Activated CD4-positive, alpha-beta T cell treated with anti-CD3 and anti-CD28 coated beads, Interleukin-2, Interleukin-6, amounts not matched to agents 100 ng/mL and 50 ng/mL, durations not matched to agents 16 hours and 8 hours (primary cell): Measurements from ENCODE around the gene NBPF6.
"Not testable (repeated sequence)": the region's sequence is repeated elsewhere in the genome, so short reads cannot be mapped to it uniquely, and the experiment has no call there.

Source experiments
- DNase-seq: peaks from one replicate; pipeline ENCODE4 v3.0.0-alpha.2; 2020

Gene NBPF6

GRCh38 chr1:108450043-108450442 is at the start of gene NBPF6:
Gene NBPF6, plus strand, starts transcription at chr1:108450343. Its CDS starts 259 bp downstream, at chr1:108450602.
- DNase-seq, result not testable (repeated sequence)

- DNase-seq, result not testable (repeated sequence)
These were observed 38.9 kb upstream of the NBPF6 start for GRCh38 chr1:108411098-108411833.

DNA sequence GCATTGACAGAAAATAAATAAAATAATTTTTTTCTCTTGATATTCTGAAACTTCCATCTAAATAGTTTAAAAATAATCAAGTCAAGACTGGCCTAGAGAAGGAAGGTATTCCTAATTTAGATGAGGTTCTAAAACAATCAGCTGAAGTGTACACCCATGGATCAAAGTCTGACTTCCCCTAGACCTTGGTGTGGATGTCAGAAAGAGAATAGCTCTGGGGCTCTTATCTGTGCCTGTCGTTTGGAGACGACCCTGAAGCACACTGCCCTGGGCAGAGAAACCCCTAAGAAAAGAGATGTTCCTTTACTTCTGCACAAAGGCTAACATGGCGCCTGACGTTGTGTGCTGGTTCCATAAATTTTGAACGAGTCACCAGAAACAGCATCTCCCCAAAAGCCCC is 30.0 kb upstream of the NBPF6 start:
- not testable (repeated sequence) for DNase-seq

- not testable (repeated sequence) for DNase-seq
These were observed 28.9 kb upstream of the NBPF6 start for GRCh38 chr1:108421061-108421916.

DNA sequence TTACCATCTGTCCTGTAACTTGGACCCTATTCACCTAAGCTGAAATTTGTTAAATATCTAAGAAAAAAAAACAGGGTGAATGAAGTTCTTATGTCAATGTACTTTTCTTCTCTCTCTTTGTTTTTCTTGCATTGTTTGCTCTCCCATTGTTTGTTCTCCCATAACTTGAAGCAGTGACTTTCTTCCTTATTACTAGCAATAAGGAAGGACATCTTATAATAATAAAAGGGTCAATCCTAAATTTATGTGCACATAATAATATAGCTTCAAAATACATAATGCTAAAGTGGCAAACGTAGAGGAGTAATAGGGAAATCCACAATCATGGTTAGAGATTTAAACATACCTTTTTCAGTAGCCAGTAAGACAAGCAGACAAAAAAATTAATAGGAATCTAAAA is 23.3 kb upstream of the NBPF6 start:
- not testable (repeated sequence) for DNase-seq

DNA sequence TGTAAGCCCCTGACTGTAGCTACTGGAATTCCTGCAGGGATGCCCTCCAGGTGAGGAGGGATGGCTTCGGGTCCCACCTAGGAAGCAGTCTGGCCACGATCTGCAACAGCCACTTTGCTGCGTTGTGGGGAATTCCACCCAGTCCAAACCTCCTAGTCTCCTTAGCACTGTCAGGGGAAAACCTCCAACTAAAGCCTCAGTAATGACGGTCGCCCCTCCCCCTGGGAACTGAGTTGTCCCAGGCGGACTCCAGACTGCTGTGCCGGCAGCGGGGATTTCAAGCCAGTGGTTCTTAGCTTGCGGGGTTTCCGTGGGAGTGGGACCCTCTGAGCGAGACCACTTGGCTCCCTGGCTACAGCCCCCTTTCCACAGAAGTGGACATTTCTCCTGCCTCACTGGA is 18.1 kb upstream of the NBPF6 start:
- DNase-seq, result not testable (repeated sequence)

DNA sequence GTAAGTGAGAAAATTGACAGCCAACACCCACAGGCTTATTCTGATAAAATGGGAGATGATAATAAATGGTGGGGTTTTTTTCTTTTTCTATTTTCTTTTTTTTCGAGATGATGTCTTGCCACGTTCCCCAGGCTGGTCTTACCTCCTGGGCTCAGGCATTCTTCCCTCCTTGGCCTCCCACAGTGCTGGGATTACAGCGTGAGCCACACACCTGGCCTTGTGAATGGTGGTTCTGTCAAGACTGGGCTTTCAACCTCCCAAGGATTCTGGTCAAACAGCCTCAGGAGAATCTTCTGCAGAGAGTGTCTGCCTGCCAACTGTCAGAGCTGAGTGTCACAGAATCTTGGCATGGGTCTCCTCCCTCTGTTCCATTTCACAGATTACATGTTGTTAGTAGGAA is 16.7 kb upstream of the NBPF6 start:
- DNase-seq, result not testable (repeated sequence)

DNA sequence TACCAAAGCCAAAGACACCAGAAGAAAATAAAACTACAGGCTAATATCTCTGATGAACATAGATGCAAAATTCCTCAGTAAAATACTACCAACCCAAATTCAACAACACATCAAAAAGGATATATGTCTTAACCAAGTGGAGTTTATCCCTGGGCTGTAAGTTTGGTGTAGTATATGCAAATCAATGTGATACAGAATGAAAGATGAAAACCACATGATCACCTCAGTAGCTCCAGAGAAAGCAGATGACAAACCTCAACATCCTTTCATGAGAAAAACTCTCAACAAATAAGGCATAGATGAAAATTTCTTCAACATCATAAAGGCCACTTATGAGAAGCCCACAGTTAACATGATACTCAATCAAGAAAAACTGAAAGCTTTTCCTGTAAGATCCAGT is 11.6 kb upstream of the NBPF6 start:
- not testable (repeated sequence) for DNase-seq

- not testable (repeated sequence) for DNase-seq
These were observed 4.4 kb downstream of the NBPF6 start for GRCh38 chr1:108454521-108454920.

GRCh38 chr1:108458661-108459060 is 8.5 kb downstream of the NBPF6 start:
- DNase-seq, result not testable (repeated sequence)

GRCh38 chr1:108461758-108462157 is 11.6 kb downstream of the NBPF6 start:
- DNase-seq, result not testable (repeated sequence)

GRCh38 chr1:108463962-108464361 is 13.8 kb downstream of the NBPF6 start:
- DNase-seq, result not testable (repeated sequence)

GRCh38 chr1:108466166-108466565 is 16.0 kb downstream of the NBPF6 start:
- not testable (repeated sequence) for DNase-seq

GRCh38 chr1:108467155-108467554 is 17.0 kb downstream of the NBPF6 start:
- not testable (repeated sequence) for DNase-seq

- DNase-seq, result not testable (repeated sequence)
These were observed 20.6 kb downstream of the NBPF6 start for GRCh38 chr1:108470750-108471149.

- not testable (repeated sequence) for DNase-seq
These were observed 24.4 kb downstream of the NBPF6 start for GRCh38 chr1:108474516-108474915.

DNA sequence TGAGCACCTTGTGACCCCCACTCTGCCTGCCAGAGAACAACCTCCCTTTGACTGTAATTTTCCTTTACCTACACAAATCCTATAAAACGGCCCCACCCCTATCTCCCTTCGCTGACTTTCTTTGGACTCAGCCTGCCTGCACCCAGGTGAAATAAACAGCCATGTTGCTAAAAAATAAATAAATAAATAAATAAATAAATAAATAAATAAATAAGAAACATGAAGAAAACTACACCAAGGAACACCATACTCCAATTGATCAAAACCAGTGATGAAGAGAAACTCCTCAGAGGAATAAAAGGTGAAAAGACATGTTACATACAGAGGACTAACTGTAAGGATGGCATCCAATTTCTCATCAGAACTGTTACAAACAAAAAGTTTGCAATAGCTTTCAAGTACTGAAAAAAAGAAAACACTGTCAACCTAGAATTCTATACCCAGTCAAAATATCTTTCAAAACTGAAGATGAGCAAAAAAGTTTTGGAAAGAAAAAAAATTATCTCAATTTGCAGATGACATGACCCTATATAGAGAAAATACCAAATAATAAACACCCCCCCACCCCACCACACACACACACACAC is 28.4 kb downstream of the NBPF6 start:
- DNase-seq, result no peak

GRCh38 chr1:108482708-108483107 is 32.6 kb downstream of the NBPF6 start:
- DNase-seq, result no peak

DNA sequence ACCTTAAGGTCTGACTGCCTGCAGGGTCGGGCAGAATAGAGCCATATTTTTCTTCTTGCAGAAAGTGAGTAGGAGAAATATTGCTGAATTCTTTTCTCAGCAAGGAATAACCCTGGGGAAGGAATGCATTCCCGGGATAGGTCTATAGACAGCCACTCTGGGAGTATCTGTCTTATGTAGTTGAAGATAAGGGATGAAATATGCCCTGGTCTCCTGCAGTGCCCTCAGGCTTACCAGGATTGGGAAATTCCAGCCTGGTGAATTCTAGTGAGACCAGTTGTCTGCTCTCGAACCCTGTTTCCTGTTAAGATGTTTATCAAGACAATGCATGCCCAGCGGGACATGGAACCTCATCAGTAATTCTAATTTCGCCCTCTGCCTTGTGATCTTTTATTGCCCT is 35.8 kb downstream of the NBPF6 start:
- not testable (repeated sequence) for DNase-seq

DNA sequence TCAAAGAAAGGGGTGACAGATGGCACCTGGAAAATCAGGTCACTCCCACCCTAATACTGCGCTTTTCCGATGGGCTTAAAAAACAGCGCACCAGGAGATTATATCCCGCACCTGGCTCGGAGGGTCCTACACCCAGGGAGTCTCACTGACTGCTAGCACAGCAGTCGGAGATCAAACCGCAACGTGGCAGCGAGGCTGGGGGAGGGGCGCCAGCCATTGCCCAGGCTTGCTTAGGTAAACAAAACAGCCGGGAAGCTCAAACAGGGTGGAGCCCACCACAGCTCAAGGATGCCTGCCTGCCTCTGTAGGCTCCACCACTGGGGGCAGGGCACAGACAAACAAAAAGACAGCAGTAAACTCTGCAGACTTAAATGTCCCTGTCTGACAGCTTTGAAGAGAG is 36.6 kb downstream of the NBPF6 start:
- not testable (repeated sequence) for DNase-seq

DNA sequence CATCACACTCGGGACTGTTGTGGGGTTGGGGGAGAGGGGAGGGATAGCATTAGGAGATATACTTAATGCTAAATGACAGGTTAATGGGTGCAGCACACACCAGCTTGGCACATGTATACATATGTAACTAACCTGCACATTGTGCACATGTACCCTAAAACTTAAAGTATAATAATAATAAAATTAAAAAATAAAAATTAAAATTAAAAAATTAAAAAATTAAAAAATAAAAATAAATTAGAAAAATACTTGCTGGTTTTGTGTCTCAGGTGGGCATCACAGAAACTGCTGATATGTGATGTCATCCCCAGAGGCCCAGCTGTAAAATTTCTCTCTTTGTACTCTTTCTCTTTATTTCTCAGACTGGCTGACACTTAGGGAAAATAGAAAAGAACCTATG is 44.9 kb downstream of the NBPF6 start:
- not testable (repeated sequence) for DNase-seq

DNA sequence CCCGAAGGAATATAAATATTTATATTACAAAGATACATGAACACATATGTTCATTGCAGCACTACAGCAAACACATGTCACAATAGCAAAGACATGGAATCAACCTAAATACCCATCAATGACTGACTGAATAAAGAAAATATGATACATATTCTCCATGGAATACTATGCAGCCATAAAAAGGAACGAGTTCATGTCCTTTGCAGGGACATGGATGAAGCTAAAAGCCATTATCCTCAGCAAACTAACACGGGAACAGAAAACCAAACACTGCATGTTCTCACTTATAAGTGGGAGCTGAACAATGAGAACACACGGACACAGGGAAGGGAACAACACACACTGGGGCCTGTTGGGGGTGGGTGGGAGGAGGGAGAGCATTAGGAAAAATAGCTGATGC is 46.7 kb downstream of the NBPF6 start:
- DNase-seq, result not testable (repeated sequence)

- DNase-seq, result no peak
These were observed 52.0 kb downstream of the NBPF6 start for GRCh38 chr1:108502138-108502537.
